ENCODE data around the gene PLA1A. TPM values are rescaled to one million over a fixed set of nuclear protein-coding genes. Genes with fewer than 3 reads are reported as not detected.

PLA1A gene
- total and polyA plus RNA-seq, 11 donors = 0.58 to 23.8 (median 1.8) TPM

GRCh38 chr3:119632829-119633228 is 35.1 kb downstream of the PLA1A start:
- H3K27me3 ChIP-seq = no peaks in the 10 kb centered on the region
- TF ChIP-seq CTCF (IDR thresholded peaks at IDR 0.05) (no peak), POLR2A (IDR thresholded peaks at IDR 0.05) (no peak)
- DNase-seq (no peak), ATAC-seq (no peak)
- H3K4me3 ChIP-seq = no peak overlapping the region
- WGBS, 4 donors = 81 to 94% (median 87%) methylated on average over 4 of the region's 4 CpGs
- H3K4me1 ChIP-seq = peaks cover 3 to 73% (median 54%) of the 10 kb centered on the region in 12 donors
- no peaks in the 10 kb centered on the region for H3K36me3 ChIP-seq
- peak overlapping the region in 2 of 12 donors; percentile 1 to 24 for H3K27ac ChIP-seq
- intact Hi-C loops (cut with DNase I) = no loop called here
- H3K9me3 ChIP-seq = no peaks in the 10 kb centered on the region

- Histone ChIP-seq H3K4me1 (peaks cover 3 to 68% (median 50%) of the 10 kb centered on the region in 12 donors), H3K36me3 (peaks cover 0 to 15% (median 0%) of the 10 kb centered on the region in 9 donors), H3K4me3 (no peak overlapping the region), H3K27ac (peak overlapping the region; percentile 3 to 97 (median 85)), H3K9me3 (no peaks in the 10 kb centered on the region), H3K27me3 (no peaks in the 10 kb centered on the region)
- DNase-seq (peak in 1 of 5 donors; percentile 47), ATAC-seq (peak; percentile 0 to 17 (median 9))
- 46 to 60% (median 50%) methylated on average over 10 of the region's 10 CpGs for WGBS, 4 donors
- intact Hi-C loops (cut with DNase I) = loop anchor here in 5 of 10 donors (2.0 to 5.0 kb wide), 7 partner anchors 33 to 113 kb away; partner anchors contain the start of genes ADPRH (in 2 of the 5), COX17 (in 2 of the 5) and PLA1A (in 2 of the 5)
- peak in 2 of 12 donors; percentile 18 to 21 for TF ChIP-seq CTCF (IDR thresholded peaks at IDR 0.05)
- TF ChIP-seq POLR2A (IDR thresholded peaks at IDR 0.05) = peak in 1 of 2 donors; percentile 32
Observed at GRCh38 chr3:119635719-119636118, 38.0 kb downstream of the PLA1A start.

- TF ChIP-seq CTCF (IDR thresholded peaks at IDR 0.05) (no peak), POLR2A (IDR thresholded peaks at IDR 0.05) (no peak)
Observed at GRCh38 chr3:119636249-119636648, 38.6 kb downstream of the PLA1A start.

GRCh38 chr3:119636891-119637611 is 39.4 kb downstream of the PLA1A start:
- Histone ChIP-seq H3K27ac (peak overlapping the region; percentile 69 to 97 (median 85)), H3K9me3 (no peaks in the 10 kb centered on the region), H3K4me1 (peaks cover 3 to 66% (median 44%) of the 10 kb centered on the region in 12 donors), H3K36me3 (peaks cover 0 to 28% (median 10%) of the 10 kb centered on the region in 9 donors), H3K4me3 (no peak overlapping the region), H3K27me3 (no peaks in the 10 kb centered on the region)
- WGBS, 4 donors = 73 to 83% (median 79%) methylated on average over 4 of the region's 4 CpGs
- no peak for ATAC-seq
- DNase-seq = no peak
- no peak for TF ChIP-seq CTCF (IDR thresholded peaks at IDR 0.05)
- TF ChIP-seq POLR2A (IDR thresholded peaks at IDR 0.05) = no peak
- intact Hi-C loops (cut with DNase I) = loop anchor here in 4 of 10 donors (5.0 kb wide), 6 partner anchors 35 to 115 kb away; partner anchors contain the start of genes ADPRH (in 2 of the 4), COX17 (in 2 of the 4) and PLA1A (in 2 of the 4)

More at GRCh38 chr3:119636249-119636648, 38.6 kb downstream of the PLA1A start:
- Histone ChIP-seq H3K9me3 (no peaks in the 10 kb centered on the region), H3K36me3 (peaks cover 0 to 20% (median 2%) of the 10 kb centered on the region in 9 donors), H3K27ac (peak overlapping the region; percentile 3 to 97 (median 85)), H3K4me3 (no peak overlapping the region), H3K4me1 (peaks cover 3 to 63% (median 45%) of the 10 kb centered on the region in 12 donors), H3K27me3 (no peaks in the 10 kb centered on the region)
- ATAC-seq (peak in 2 of 4 donors; percentile 1), DNase-seq (no peak)
- 7 to 17% (median 12%) methylated on average over 1 of the region's 1 CpG for WGBS, 4 donors
- intact Hi-C loops (cut with DNase I) = loop anchor here in 4 of 10 donors (5.0 kb wide), 6 partner anchors 34 to 114 kb away; partner anchors contain the start of genes ADPRH (in 2 of the 4), COX17 (in 2 of the 4) and PLA1A (in 2 of the 4)
